T-helper 9 cell (primary cell): ENCODE measurements around the gene DNASE1L3.
"Not testable (repeated sequence)": the region's sequence is repeated elsewhere in the genome, so short reads cannot be mapped to it uniquely, and the experiment has no call there.

Experiments used
- DNase-seq: peaks from one replicate; pipeline ENCODE4 v3.0.0-alpha.2; 2020

Gene DNASE1L3

GRCh38 chr3:58235970-58236369, 25.2 kb upstream of the DNASE1L3 start:
- no peak for DNase-seq

DNA sequence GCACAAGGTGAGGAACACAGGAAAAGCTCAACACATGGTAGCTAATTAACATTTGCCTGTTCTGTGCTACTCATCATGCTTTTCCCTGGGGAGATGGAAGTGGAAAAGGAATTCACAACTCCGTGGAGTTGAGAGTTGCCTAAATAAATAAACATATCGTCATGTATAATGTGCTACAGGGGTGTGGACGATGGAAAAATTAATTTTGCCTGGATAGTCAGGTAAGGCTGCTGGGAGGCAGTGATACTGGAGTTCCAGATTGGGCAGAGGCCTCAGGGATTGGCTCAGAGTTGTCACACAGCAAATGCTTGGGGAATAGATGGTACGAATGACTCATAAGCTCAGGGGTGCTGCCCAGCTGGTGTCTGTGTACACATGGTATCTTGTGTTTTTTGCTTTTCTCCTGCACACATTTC, 23.8 kb upstream of the DNASE1L3 start:
- no peak for DNase-seq

- no peak for DNase-seq
Measured at GRCh38 chr3:58231666-58232065, 20.9 kb upstream of the DNASE1L3 start.

DNA sequence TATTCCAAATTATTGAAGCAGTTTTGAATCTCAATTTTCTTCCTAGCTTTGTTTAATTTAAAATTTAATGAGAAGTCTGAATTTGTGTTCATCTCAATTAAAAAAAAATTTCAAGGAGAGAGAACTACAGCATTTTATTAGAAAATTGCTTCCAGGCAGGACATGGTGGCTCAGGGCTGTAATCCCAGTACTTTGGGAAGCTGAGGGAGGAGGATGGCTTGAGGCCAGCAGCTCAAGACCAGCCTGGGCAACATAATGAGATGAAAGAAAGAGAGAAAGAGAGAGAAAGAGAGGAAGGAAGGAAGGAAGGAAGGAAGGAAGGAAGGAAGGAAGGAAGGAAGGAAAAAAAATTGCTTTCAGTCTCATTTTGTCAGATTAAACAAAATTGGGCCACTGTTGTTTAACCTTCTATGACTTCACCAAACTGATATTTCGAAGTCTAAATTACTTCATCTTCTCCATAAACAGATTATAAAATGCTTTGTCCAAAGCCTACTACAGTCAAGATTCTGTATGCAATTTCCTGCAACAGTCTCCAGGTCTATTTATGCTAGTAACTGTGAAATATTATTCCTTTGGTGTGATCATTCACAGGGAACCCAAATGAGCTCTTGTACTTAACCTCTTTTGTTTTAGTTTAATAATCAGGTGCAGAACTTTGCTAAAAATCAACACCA, 20.2 kb upstream of the DNASE1L3 start:
- DNase-seq = no peak

- DNase-seq = not testable (repeated sequence)
Measured at GRCh38 chr3:58227933-58228332, 17.2 kb upstream of the DNASE1L3 start.

- DNase-seq = no peak
Measured at GRCh38 chr3:58223855-58224254, 13.1 kb upstream of the DNASE1L3 start.

- no peak for DNase-seq
Measured at GRCh38 chr3:58222161-58222724, 11.5 kb upstream of the DNASE1L3 start.

GRCh38 chr3:58218904-58219303, 8.1 kb upstream of the DNASE1L3 start:
- no peak for DNase-seq

GRCh38 chr3:58217209-58217811, 6.5 kb upstream of the DNASE1L3 start:
- peak; percentile 17 for DNase-seq

GRCh38 chr3:58216496-58217195, 5.9 kb upstream of the DNASE1L3 start:
- DNase-seq = no peak

GRCh38 chr3:58215317-58216025, 4.7 kb upstream of the DNASE1L3 start:
- no peak for DNase-seq

- DNase-seq = no peak
Measured at GRCh38 chr3:58214484-58215316, 3.9 kb upstream of the DNASE1L3 start.

- DNase-seq = no peak
Measured at GRCh38 chr3:58209933-58210332, 839 bp downstream of the DNASE1L3 start.

DNA sequence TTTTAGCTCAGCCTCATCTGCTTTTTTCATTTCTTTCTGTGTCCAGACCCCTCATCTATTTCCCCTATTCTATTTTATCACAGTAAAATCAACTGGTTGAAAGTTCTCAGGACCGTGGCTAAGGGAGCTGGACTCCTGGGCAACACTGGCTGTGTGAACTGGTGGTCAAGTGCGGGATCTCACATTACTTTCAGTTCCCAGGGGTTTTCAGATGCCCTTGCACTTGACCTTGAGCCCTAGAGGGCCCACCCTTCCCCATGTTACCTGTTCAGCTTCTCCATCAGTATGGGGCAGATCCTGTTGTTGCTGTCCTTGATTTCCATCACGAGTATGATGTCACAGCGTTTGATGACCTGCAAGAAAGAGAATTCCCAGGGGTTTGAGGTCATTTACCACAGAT, 2.8 kb downstream of the DNASE1L3 start:
- no peak for DNase-seq

DNA sequence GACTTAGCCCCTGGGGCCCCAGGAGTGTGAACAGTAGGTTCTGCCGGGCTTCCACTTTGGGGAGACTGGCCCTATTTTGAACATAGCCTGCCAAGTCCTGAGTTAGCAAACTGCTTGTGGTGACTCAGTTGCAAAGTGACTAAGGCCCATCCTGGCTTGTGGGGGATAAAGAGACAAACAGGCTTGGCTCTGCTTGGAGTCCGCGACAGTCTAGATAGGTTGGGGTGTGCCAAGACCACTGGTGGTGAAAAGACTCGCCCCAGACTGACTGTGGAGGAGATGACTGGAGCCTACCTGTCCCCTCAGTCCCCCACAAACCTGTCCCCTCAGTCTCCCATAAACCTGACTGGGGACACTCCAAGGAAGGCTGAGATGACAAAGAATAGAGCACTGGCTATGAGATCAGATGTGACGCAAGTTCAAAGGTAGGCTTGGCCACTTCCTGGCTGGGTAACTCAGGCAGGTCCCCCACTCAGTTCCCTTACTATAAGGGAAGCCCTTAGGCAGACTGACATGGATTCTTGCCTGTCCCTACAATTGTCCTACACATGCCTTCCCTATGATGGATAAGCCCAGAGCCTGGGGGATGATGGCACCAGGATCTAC, 4.3 kb downstream of the DNASE1L3 start:
- no peak for DNase-seq

DNA sequence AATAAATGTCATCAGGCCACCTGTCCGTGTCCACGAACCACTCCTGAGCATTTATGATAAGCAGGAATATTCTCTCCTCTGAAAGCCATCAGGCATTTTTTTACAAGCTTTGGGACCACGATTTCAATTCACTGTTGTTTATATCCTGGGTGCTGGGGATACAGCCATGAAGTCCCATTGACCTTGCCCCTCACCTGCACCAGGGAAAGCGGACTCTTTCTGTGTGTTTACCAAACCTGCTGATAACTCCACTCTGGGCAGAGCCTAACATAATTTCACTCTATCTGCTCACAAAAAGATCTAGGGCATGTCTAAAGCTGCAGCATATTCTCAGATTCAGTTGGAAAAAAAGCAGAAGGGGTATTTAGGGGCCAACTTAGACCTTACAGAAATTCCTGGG, 4.8 kb downstream of the DNASE1L3 start:
- DNase-seq = no peak

DNA sequence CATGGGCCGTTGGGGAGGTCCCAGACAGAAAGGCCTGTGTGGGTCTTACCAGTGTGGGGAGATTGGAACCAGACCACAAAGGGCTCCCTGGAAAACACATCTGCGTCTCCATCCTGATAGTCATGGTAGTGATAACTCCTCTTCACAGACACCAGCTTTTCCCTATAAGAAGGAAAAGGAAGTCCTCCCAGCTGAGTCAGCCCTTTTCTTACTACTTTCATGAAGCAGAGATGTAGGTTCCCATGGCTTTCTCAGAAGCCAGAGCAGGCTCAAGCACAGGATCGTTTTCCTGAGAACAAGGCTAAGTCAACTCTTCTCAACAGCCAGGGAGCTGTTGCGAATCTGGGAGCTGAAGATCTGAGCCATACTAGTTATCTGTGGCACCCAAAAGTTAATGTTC, 6.1 kb downstream of the DNASE1L3 start:
- no peak for DNase-seq

DNA sequence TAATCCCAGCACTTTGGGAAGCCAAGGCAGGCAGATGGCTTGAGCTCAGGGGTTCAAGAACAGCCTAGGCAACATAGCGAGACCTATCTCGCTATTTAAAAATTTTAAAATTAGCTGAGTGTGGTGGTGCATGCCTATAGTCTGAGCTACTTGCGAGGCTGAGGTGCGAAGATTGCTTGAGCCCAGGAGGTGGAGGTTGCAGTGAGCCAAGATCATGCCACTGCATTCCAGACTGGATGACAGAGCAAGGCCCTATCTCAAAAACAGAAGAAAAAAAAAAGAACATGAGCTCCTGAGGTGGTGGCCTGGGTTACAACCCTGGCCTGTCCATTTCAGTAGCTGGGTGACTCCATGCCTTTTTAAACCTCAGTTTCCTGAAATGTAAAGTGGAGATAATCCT, 7.2 kb downstream of the DNASE1L3 start:
- DNase-seq = no peak

DNA sequence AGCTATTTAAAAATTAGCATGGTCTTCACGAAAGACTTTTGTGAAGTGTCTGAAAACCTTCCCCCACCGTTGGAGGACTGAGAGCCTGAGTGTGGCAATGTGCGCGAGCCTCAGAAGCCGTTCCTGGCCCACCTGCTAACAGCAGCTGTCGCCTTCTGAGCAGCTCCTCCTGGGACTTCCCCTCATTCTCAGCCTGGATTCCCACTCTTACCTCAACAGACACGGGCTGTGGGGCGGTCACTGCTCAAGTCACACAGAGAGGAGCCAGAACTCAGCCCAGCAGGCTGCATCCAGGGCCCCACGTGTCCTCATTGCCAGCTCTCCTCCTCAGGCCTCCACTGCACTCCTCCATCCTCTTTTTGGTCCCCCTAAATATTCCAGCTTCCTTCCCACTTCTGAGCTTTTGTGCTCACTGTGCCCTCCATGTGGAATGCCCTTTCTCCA, 7.8 kb downstream of the DNASE1L3 start:
- DNase-seq = no peak

GRCh38 chr3:58201451-58201850, 9.3 kb downstream of the DNASE1L3 start:
- not testable (repeated sequence) for DNase-seq

- DNase-seq = no peak
Measured at GRCh38 chr3:58200846-58201355, 9.9 kb downstream of the DNASE1L3 start.
